K562 (cell line): ENCODE measurements around the gene PRKAR1B. TPM values are rescaled to one million over a fixed set of nuclear protein-coding genes. Genes with fewer than 3 reads are reported as not detected.

Experiments used
- CREB3L1 ChIP-seq: fragments of 450-650 bp; IDR thresholded peaks from 2 replicates; pipeline ENCODE4 v1.6.1; 2014; ENCODE audit warnings: low read depth, mild to moderate bottlenecking, moderate library complexity, borderline replicate concordance
- DLX4 ChIP-seq: fragments of 250-450 bp; sonication (Bioruptor Pico); IDR thresholded peaks from 2 replicates; pipeline ENCODE4 v1.6.1; 2021; ENCODE audit warnings: mild to moderate bottlenecking
- MLX ChIP-seq, 2 experiments: fragments of 450-650 bp in 1 of 2; sonication (generic) in 1 of 2; formaldehyde crosslinking; conservative IDR thresholded peaks; 2 replicates each; pipeline versions ENCODE4 v1.4.0 to v1.8.1; 2020 to 2022; ENCODE audit warnings: mild to moderate bottlenecking in 1 of 2, missing genetic modification reagents in 1 of 2
- NFRKB ChIP-seq: fragments of 450-650 bp; IDR thresholded peaks from 2 replicates; pipeline ENCODE4 v1.6.1; 2016; ENCODE audit warnings: low read depth
- TBL1XR1 ChIP-seq, 2 experiments: IDR thresholded peaks; 2 replicates each; pipeline ENCODE4 v1.6.1; 2012; ENCODE audit warnings: improper control_type of control experiment in 2 of 2, low read length in 2 of 2, mild to moderate bottlenecking in 1 of 2
- ZNF184 ChIP-seq: sonication (generic); formaldehyde crosslinking; IDR thresholded peaks from 2 replicates; pipeline ENCODE4 v1.5.0; 2020; ENCODE audit warnings: missing genetic modification reagents
- ZZZ3 ChIP-seq: fragments of 450-650 bp; IDR thresholded peaks from 2 replicates; pipeline ENCODE4 v1.6.1; 2016; ENCODE audit warnings: antibody characterized with exemption, mild to moderate bottlenecking, moderate library complexity
- polyA plus RNA-seq, 8 experiments: library from polyadenylated mRNA; depleted of rRNA in 4 of 8; stranded (reverse) in 5 of 8; unstranded in 3 of 8; fragments of >200 nt; fragmentation: Nextera tagmentation in 2 of 8; fragmentation: Illumina TruSeq in 1 of 8; extraction: Ambion mirVana in 2 of 8; extraction: Trizol in 1 of 8; gene quantifications; 2 replicates each; pipeline versions ENCODE4 v1.2.1 to v1.2.3, GENCODE V29; 2011 to 2014; ENCODE audit warnings: inconsistent platforms in 1 of 8, missing spikeins in 1 of 8
- total RNA-seq, 7 experiments: library from RNA; depleted of rRNA in 6 of 7; stranded (reverse); fragments of >200 nt in 6 of 7; fragmentation: Illumina TruSeq in 2 of 7; extraction: Trizol in 2 of 7; gene quantifications; 2 replicates each; pipeline versions ENCODE4 v1.2.1 to v1.2.3, GENCODE V29; 2011 to 2021; ENCODE audit warnings: low replicate concordance in 1 of 7
- TF ChIP-seq, protein P1 (sequence below), 2 experiments: fragments of 250-450 bp in 1 of 2; fragments of 450-650 bp in 1 of 2; sonication (Bioruptor Pico) in 1 of 2; IDR thresholded peaks; 2 replicates each; pipeline versions ENCODE4 v1.6.1 to v1.8.0; 2016 to 2021; ENCODE audit warnings: mild to moderate bottlenecking in 2 of 2, moderate library complexity in 2 of 2, missing compliant biosample characterization in 1 of 2, missing genetic modification characterization in 1 of 2
- TF ChIP-seq, protein P2 (sequence below): fragments of 250-450 bp; sonication (Bioruptor Pico); IDR thresholded peaks from 2 replicates; pipeline ENCODE4 v1.4.0; 2020
- TF ChIP-seq, protein P3 (sequence below): sonication (generic); formaldehyde crosslinking; IDR thresholded peaks from 2 replicates; pipeline ENCODE4 v1.8.1; 2023; ENCODE audit warnings: mild to moderate bottlenecking, missing genetic modification reagents
- TF ChIP-seq, protein P4 (sequence below): sonication (generic); formaldehyde crosslinking; IDR thresholded peaks from 2 replicates; pipeline ENCODE4 v1.8.1; 2023; ENCODE audit warnings: mild to moderate bottlenecking, missing genetic modification reagents

Gene PRKAR1B
- total and polyA plus RNA-seq, 9 of the 15 experiments (the other 6 are each of a cell fraction or from before 2014, with no cell fraction given), result 0.99 to 30.5 (median 12.7) TPM

DNA sequence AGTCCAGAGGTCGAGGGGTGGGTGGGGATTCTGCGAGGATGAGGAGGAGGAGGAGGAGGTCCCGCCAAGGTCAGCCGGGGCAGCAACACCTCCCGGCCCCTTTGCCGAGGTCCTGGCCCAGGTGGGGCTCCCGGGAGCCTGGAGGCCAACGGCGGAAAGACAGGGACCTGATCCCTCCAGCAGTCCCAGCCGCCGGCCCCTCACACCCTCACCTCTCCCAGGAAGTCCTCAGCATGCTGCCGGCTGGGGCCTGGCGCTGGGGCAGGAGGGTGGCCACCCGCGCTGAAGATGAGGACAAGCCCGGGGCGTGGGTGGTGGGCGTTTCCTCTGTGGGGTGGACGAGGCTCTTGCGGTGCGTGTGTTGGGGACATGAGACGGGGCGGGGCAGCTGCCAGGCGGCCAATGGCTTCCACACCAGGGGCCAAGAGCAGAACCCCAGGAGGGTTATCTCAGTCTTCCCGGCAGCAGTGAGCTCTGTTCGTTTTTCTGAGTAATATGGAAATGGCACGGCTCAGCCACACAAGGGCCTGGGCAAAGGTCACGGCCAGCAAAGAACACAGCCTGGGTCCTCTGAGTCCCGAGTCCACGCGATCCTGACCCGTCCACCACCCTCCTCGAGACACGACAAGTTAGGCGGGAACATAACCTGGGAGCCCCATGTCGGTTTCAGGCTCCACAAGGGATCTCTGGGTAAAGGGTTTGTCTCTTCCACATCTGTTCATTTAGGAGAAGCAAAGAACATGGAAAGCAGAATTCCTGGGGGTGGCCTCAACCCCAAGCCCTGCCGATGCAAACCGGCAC, 124.5 kb downstream of the PRKAR1B start (continued):
- TF ChIP-seq DLX4, result no peak
- TF ChIP-seq CREB3L1, result no peak
- TF ChIP-seq, protein P1, sequence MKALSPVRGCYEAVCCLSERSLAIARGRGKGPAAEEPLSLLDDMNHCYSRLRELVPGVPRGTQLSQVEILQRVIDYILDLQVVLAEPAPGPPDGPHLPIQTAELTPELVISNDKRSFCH (CRISPR knock-in tag; IDR thresholded peaks at IDR 0.05), result no peak
- TF ChIP-seq, protein P1 (tag; IDR thresholded peaks at IDR 0.05), result peak; percentile 83; the same call in 1 of the 2 replicates
- TF ChIP-seq TBL1XR1 (IDR thresholded peaks at IDR 0.05; ENCODE audit: low read length in 2 of 2), result no peak
- no peak for TF ChIP-seq ZZZ3
- TF ChIP-seq, protein P2, sequence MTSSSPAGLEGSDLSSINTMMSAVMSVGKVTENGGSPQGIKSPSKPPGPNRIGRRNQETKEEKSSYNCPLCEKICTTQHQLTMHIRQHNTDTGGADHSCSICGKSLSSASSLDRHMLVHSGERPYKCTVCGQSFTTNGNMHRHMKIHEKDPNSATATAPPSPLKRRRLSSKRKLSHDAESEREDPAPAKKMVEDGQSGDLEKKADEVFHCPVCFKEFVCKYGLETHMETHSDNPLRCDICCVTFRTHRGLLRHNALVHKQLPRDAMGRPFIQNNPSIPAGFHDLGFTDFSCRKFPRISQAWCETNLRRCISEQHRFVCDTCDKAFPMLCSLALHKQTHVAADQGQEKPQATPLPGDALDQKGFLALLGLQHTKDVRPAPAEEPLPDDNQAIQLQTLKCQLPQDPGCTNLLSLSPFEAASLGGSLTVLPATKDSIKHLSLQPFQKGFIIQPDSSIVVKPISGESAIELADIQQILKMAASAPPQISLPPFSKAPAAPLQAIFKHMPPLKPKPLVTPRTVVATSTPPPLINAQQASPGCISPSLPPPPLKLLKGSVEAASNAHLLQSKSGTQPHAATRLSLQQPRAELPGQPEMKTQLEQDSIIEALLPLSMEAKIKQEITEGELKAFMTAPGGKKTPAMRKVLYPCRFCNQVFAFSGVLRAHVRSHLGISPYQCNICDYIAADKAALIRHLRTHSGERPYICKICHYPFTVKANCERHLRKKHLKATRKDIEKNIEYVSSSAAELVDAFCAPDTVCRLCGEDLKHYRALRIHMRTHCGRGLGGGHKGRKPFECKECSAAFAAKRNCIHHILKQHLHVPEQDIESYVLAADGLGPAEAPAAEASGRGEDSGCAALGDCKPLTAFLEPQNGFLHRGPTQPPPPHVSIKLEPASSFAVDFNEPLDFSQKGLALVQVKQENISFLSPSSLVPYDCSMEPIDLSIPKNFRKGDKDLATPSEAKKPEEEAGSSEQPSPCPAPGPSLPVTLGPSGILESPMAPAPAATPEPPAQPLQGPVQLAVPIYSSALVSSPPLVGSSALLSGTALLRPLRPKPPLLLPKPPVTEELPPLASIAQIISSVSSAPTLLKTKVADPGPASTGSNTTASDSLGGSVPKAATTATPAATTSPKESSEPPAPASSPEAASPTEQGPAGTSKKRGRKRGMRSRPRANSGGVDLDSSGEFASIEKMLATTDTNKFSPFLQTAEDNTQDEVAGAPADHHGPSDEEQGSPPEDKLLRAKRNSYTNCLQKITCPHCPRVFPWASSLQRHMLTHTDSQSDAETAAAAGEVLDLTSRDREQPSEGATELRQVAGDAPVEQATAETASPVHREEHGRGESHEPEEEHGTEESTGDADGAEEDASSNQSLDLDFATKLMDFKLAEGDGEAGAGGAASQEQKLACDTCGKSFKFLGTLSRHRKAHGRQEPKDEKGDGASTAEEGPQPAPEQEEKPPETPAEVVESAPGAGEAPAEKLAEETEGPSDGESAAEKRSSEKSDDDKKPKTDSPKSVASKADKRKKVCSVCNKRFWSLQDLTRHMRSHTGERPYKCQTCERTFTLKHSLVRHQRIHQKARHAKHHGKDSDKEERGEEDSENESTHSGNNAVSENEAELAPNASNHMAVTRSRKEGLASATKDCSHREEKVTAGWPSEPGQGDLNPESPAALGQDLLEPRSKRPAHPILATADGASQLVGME (CRISPR knock-in tag), result no peak; the same call in 1 of the 2 replicates
- TF ChIP-seq, protein P3, sequence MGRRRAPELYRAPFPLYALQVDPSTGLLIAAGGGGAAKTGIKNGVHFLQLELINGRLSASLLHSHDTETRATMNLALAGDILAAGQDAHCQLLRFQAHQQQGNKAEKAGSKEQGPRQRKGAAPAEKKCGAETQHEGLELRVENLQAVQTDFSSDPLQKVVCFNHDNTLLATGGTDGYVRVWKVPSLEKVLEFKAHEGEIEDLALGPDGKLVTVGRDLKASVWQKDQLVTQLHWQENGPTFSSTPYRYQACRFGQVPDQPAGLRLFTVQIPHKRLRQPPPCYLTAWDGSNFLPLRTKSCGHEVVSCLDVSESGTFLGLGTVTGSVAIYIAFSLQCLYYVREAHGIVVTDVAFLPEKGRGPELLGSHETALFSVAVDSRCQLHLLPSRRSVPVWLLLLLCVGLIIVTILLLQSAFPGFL, result no peak
- TF ChIP-seq, protein P4, sequence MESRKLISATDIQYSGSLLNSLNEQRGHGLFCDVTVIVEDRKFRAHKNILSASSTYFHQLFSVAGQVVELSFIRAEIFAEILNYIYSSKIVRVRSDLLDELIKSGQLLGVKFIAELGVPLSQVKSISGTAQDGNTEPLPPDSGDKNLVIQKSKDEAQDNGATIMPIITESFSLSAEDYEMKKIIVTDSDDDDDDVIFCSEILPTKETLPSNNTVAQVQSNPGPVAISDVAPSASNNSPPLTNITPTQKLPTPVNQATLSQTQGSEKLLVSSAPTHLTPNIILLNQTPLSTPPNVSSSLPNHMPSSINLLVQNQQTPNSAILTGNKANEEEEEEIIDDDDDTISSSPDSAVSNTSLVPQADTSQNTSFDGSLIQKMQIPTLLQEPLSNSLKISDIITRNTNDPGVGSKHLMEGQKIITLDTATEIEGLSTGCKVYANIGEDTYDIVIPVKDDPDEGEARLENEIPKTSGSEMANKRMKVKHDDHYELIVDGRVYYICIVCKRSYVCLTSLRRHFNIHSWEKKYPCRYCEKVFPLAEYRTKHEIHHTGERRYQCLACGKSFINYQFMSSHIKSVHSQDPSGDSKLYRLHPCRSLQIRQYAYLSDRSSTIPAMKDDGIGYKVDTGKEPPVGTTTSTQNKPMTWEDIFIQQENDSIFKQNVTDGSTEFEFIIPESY, result 0 out of 2 replicates have a peak, but pooled peaks have one; percentile 2
- TF ChIP-seq NFRKB, result peak; percentile 42
- no peak for TF ChIP-seq ZNF184 (CRISPR knock-in tag)
- no peak for TF ChIP-seq MLX (CRISPR knock-in tag; conservative IDR thresholded peaks at IDR 0.05)
